Astrocyte of the spinal cord (primary cell): Measurements from ENCODE around the gene GALK1.

ENCODE experiments used
- DNase-seq: peaks from one replicate; pipeline ENCODE4 v3.0.0; 2011; ENCODE audit warnings: low read depth, low spot score
- H3K4me3 ChIP-seq: 2 replicates; pipeline ENCODE4 v1.5.1; 2011; ENCODE audit warnings: low read depth, mild to moderate bottlenecking, low read length, moderate library complexity
- in situ Hi-C: cut with HindIII; loops from 2 replicates; pipeline ENCODE4 v1.10.0; 2017; ENCODE audit warnings: low sequenced_read_pairs
- TF ChIP-seq, protein P1 (sequence below): IDR thresholded peaks from 2 replicates; pipeline ENCODE4 v1.5.1; 2012; ENCODE audit warnings: low read depth, mild to moderate bottlenecking, low read length, inconsistent platforms

Gene GALK1

GRCh38 chr17:75758131-75758905 is 6.7 kb downstream of the GALK1 start:
- TF ChIP-seq, protein P1, sequence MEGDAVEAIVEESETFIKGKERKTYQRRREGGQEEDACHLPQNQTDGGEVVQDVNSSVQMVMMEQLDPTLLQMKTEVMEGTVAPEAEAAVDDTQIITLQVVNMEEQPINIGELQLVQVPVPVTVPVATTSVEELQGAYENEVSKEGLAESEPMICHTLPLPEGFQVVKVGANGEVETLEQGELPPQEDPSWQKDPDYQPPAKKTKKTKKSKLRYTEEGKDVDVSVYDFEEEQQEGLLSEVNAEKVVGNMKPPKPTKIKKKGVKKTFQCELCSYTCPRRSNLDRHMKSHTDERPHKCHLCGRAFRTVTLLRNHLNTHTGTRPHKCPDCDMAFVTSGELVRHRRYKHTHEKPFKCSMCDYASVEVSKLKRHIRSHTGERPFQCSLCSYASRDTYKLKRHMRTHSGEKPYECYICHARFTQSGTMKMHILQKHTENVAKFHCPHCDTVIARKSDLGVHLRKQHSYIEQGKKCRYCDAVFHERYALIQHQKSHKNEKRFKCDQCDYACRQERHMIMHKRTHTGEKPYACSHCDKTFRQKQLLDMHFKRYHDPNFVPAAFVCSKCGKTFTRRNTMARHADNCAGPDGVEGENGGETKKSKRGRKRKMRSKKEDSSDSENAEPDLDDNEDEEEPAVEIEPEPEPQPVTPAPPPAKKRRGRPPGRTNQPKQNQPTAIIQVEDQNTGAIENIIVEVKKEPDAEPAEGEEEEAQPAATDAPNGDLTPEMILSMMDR = peak; percentile 49
- no peak for DNase-seq
- in situ Hi-C loops = no loop called here
- no peak overlapping the region for H3K4me3 ChIP-seq

GRCh38 chr17:75757086-75757681 is 7.8 kb downstream of the GALK1 start:
- no peak for DNase-seq
- no peak overlapping the region for H3K4me3 ChIP-seq
- in situ Hi-C loops = no loop called here
- TF ChIP-seq, protein P1 = no peak

DNA sequence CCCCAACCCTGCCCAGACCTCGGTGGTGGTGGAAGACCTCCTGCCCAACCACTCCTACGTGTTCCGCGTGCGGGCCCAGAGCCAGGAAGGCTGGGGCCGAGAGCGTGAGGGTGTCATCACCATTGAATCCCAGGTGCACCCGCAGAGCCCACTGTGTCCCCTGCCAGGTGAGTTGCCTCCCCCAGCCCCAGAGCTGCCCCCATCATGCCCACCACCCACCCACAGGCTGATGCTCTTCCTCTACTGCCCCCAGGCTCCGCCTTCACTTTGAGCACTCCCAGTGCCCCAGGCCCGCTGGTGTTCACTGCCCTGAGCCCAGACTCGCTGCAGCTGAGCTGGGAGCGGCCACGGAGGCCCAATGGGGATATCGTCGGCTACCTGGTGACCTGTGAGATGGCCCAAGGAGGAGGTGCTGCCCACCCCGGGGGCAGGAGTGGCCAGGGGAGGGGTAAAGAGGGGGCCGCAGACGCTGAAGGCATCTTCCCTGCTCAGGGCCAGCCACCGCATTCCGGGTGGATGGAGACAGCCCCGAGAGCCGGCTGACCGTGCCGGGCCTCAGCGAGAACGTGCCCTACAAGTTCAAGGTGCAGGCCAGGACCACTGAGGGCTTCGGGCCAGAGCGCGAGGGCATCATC is 8.4 kb downstream of the GALK1 start:
- TF ChIP-seq, protein P1 = no peak
- no peak for DNase-seq
- no peak overlapping the region for H3K4me3 ChIP-seq
- in situ Hi-C loops = no loop called here

- in situ Hi-C loops = no loop called here
- no peak overlapping the region for H3K4me3 ChIP-seq
- no peak for DNase-seq
- TF ChIP-seq, protein P1 = no peak
Measured at GRCh38 chr17:75755990-75756389, 9.0 kb downstream of the GALK1 start.

GRCh38 chr17:75755205-75755901 is 9.6 kb downstream of the GALK1 start:
- in situ Hi-C loops = no loop called here
- no peak for DNase-seq
- no peak overlapping the region for H3K4me3 ChIP-seq
- TF ChIP-seq, protein P1 = no peak
